ENCODE measurements around the gene STK10.

STK10 gene

GRCh38 chr5:172082180-172082579, 105.8 kb downstream of the STK10 start:
- no peak for DNase-seq

GRCh38 chr5:172079876-172080275, 108.1 kb downstream of the STK10 start:
- DNase-seq = no peak

- no peak for DNase-seq
Observed at GRCh38 chr5:172078726-172079345, 109.2 kb downstream of the STK10 start.

- no peak for DNase-seq
Observed at GRCh38 chr5:172077664-172078425, 110.2 kb downstream of the STK10 start.

- no peak for DNase-seq
Observed at GRCh38 chr5:172076761-172077244, 111.2 kb downstream of the STK10 start.

- no peak for DNase-seq
Observed at GRCh38 chr5:172075656-172076055, 112.4 kb downstream of the STK10 start.

DNA sequence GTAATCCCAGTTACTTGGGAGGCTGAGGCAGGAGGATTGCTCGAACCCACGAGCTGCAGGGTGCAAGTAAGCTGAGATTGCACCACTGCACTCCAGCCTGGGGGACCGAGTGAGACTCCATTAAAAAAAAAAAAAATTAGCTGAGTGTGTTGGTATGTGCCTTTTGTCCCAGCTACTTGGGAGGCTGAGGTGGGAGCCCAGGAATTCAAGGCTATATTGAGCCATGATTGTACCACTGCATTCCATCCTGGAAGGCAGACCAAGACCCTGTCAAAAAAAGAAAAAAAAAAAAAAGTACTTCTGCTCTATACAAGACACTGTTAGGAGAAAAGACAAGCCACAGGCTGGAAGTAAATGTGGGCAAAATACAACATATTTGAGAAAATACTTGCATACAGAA, 113.1 kb downstream of the STK10 start:
- no peak for DNase-seq

- no peak for DNase-seq
Observed at GRCh38 chr5:172071309-172071875, 116.6 kb downstream of the STK10 start.

DNA sequence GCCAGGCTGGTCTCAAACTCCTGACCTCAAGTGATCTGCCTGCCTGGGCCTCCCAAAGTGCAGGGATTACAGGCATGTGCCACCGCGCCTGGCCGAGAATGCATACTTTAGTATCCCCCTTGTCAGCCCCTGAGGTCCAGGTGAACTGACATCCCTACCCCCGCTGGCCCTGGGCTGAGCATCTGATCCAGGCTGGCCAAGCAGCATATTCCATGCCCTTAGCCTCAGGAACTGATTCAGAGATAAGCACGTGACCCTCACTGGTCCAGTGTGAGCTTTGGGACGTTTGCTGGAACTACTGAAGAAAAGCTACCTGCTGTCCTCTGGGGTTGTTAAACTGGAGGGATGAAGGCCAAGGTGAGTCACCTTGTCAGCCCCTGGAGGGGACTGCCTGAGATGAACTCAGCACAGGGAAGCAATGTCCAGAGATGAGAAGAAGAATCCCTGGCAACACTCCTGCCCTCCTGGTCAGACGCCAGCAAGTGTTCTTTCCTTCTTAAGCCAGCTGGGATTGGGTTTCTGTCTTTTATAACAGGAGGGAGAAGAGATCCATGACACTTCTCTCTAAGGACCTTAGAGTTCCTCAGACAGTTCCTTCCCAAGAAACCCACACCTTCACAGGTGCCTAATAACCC, 122.5 kb downstream of the STK10 start:
- DNase-seq = no peak

GRCh38 chr5:172064766-172065165, 123.3 kb downstream of the STK10 start:
- no peak for DNase-seq

DNA sequence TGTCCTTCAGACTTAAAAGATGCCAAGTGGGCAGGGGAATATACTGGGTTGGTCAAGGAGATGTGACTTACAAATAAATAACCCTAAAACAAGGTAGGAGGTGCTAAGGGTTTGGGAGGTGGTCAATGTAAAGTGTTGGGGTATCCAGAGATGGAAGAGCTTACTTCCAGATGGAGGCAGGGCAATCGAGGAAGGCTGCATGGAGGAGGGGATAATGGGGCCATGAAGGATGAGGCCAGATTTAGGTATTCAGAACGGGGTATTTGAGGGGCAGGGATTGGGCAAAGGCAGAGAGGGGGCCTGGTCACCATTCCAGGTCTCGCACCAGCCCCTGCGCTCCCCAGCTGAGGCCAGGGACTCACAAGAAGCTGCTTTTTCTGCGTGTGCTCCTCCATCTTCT, 123.7 kb downstream of the STK10 start:
- DNase-seq = no peak

DNA sequence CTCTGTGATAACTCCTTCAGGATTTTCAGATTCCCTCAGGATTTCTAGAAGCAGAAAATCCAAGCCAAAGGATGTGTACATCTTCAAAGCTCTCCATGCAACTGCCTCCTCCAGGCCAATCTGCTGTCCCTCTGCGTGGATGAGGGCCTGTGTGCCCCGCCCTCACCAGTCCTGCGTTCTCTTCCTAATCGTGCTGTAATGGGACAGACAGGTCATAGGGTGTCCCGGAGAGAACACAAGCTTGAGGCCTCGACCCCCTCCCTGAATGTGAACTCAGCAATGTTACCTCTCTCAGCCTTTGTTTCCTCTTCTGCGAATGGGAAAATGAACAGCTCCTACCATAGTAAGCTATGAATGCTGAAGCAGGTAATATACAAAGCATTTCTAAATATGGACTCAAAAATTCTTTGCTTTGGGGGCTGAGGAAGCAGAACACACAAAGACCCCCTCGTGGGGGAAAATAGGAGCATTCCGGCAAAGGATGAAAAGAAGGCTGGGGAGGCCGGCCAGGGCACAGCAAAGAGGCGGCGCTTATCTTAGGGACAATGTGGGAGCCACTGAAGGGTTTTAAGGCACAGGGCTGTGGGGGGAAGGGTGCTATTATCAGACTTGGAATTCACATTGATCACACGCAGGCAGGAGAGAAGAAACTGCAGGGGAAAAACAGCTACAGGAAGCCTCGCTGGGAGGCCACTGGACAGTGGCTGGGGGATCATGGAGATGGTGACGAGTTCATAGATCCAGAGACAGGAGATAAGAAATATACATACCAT, 124.4 kb downstream of the STK10 start:
- DNase-seq = no peak

DNA sequence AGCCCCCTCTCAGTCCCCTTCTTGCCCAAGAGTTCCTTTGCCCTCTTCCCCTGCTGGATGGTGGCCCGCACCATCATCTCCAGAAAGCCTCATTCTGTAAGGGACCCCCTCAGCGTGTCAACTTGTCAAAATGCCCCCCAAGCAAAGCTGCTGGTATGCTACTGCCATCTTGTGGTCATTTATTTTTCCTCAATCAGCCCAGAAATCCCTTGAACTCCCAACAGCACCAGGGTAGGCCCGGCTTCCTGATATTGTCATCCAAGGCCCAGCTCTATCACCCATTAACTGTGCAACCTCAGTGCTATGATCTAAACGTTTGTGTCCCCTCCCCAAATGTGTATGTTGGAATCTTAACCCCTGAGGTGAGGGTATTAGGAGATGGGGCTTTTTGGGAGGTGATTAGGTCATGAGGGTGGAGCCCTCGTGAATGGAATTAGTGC, 128.3 kb downstream of the STK10 start:
- DNase-seq = no peak

- no peak for DNase-seq
Observed at GRCh38 chr5:172058088-172058487, 129.9 kb downstream of the STK10 start.

GRCh38 chr5:172055996-172056395, 132.0 kb downstream of the STK10 start:
- DNase-seq = no peak

DNA sequence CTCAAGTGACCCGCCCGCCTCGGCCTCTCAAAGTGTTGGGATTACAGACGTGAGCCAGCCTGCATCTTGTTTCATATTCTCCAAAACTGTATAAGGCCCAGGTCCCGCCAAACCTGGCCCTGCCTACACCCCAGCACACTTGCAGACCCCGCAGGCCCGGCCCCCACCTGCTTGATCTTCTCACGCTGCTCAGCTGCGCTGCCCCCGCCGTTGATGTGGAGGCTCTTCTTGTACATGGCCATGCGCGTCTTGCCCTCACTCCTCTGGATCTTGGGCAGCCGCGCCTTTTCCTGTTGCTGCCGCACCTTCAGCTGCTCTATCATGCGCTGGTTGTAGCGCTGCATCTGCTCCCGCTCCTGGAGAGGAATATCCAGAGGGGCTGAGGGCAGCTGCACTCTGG, 132.6 kb downstream of the STK10 start:
- no peak for DNase-seq

DNA sequence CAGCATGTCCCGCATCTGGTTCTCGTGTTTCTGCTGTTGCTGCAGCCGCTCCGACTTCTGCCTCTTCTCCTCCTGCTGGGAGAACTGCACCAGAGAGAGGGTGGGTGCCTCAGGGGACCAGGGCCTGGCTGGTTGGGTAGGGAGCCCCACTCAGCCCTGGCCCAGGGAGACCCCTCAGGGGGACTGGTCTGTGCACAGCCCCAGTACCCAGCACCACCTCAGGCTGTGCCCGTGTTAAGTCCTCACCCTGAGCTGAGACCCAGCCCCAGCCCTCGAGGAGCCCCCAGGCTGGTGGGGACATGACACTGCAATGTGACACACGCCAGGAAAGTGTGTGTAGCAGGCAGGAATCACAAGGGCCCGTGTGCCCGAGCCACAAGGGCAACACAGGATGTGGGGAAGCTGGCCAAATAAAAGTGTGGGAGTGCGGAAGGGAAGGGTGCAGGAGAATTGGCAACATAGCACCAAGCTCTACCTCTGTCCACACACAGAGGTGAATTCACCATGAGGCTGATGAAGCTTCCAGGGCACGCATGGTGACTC, 133.3 kb downstream of the STK10 start:
- no peak for DNase-seq

DNA sequence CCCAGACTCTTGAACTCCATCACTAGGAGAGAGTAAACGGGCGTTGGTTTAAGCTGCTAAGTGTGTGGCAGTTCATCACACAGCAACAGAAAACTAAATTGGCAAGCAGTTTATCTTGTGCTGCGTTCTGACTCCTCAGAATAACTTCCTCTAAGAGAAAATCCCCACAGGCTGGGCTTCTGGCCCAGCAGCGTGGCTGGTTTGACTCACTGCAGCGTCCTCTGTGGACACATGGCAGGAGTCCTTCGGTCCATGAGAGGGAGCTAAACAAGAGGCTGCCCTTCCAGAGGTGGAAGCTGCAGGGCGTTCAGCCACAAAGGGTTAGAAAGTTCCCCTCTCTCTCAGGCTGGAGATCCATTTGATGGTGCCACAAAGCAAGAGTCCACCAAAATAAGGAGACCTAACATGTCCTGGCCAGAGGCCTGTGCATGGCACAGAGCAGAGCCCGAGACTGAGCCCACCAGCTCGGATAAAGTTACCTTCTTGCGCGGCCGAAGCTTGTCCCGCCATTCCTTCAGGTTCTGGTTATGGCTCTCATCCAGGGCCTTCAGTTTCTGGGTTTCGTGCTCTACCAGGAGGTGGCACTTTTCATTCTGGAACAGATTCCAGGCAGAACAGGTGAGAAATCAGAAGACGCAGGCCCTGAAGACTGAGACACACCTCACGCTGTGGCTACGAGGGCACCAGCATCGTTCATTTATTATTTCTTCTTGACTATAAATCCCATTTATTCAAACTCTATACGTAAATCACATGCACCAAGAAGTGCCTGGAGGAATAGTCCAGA, 135.4 kb downstream of the STK10 start:
- no peak for DNase-seq

GRCh38 chr5:172051643-172052339, 136.2 kb downstream of the STK10 start:
- no peak for DNase-seq

- DNase-seq = no peak
Observed at GRCh38 chr5:172050080-172050479, 137.9 kb downstream of the STK10 start.

GRCh38 chr5:172049226-172049796, 138.7 kb downstream of the STK10 start:
- no peak for DNase-seq
